ENCODE results near the gene RELCH. TPM values are rescaled to one million over a fixed set of nuclear protein-coding genes. Genes with fewer than 3 reads are reported as not detected.

Gene RELCH
- total RNA-seq, 1 donor from 2014 or later, result 23.0 TPM

GRCh38 chr18:62318228-62319180 is 131.4 kb downstream of the RELCH start:
- DNase-seq (ENCODE audit: low spot score), result no peak

- DNase-seq (ENCODE audit: low spot score), result no peak
These were observed 134.1 kb downstream of the RELCH start for GRCh38 chr18:62321201-62321600.

- DNase-seq (ENCODE audit: low spot score), result no peak
These were observed 136.6 kb downstream of the RELCH start for GRCh38 chr18:62323483-62324180.

GRCh38 chr18:62324181-62324828 is 137.2 kb downstream of the RELCH start:
- DNase-seq (ENCODE audit: low spot score), result no peak

GRCh38 chr18:62324917-62325805 is 138.1 kb downstream of the RELCH start, which contains the start of gene TNFRSF11A:
TNFRSF11A (plus strand) TSS chr18:62325310; CDS start chr18:62325353, 43 bp downstream.
- DNase-seq (ENCODE audit: low spot score), result no peak

GRCh38 chr18:62325806-62326645 is 139.0 kb downstream of the RELCH start:
- DNase-seq (ENCODE audit: low spot score), result no peak

- DNase-seq (ENCODE audit: low spot score), result no peak
These were observed 139.7 kb downstream of the RELCH start for GRCh38 chr18:62326646-62327348.

- DNase-seq (ENCODE audit: low spot score), result no peak
These were observed 140.9 kb downstream of the RELCH start for GRCh38 chr18:62327977-62328376.

- DNase-seq (ENCODE audit: low spot score), result no peak
These were observed 141.8 kb downstream of the RELCH start for GRCh38 chr18:62328586-62329525.

GRCh38 chr18:62329691-62330454 is 142.8 kb downstream of the RELCH start:
- DNase-seq (ENCODE audit: low spot score), result no peak

GRCh38 chr18:62330650-62331049 is 143.6 kb downstream of the RELCH start:
- DNase-seq (ENCODE audit: low spot score), result no peak

- no peak for DNase-seq (ENCODE audit: low spot score)
These were observed 144.7 kb downstream of the RELCH start for GRCh38 chr18:62331581-62332356.

GRCh38 chr18:62332431-62332830 is 145.4 kb downstream of the RELCH start:
- no peak for DNase-seq (ENCODE audit: low spot score)

- DNase-seq (ENCODE audit: low spot score), result no peak
These were observed 146.1 kb downstream of the RELCH start for GRCh38 chr18:62332964-62333695.

GRCh38 chr18:62334120-62334519 is 147.1 kb downstream of the RELCH start:
- no peak for DNase-seq (ENCODE audit: low spot score)

- no peak for DNase-seq (ENCODE audit: low spot score)
These were observed 148.4 kb downstream of the RELCH start for GRCh38 chr18:62335494-62335893.

Data from mesenteric fat pad (tissue), 1 donor.